RWPE2 (cell line): ENCODE results near the gene RASSF7.

Experiments used
- ATAC-seq: fragments of 200-7000 bp; cut with Tn5 transposase; 3 replicates; pipeline ENCODE4 v1.9.1; 2021; ENCODE audit warnings: low read depth
- DNase-seq: peaks from one replicate; pipeline ENCODE4 v3.0.0-alpha.2; 2020; ENCODE audit warnings: low spot score
- H3K27ac ChIP-seq: fragments of 450-650 bp; 2 replicates; pipeline ENCODE4 v1.5.1; 2017; ENCODE audit warnings: mild to moderate bottlenecking; ENCODE audit not compliant: poor library complexity, severe bottlenecking
- H3K27me3 ChIP-seq: fragments of 250-450 bp; sonication (Bioruptor Pico); 2 replicates; pipeline ENCODE4 v1.5.1; 2021; ENCODE audit warnings: mild to moderate bottlenecking, moderate library complexity; ENCODE audit not compliant: insufficient read depth, poor library complexity, severe bottlenecking
- H3K36me3 ChIP-seq: fragments of 250-450 bp; sonication (Bioruptor Pico); 2 replicates; pipeline ENCODE4 v1.5.1; 2020; ENCODE audit warnings: low read depth, mild to moderate bottlenecking, moderate library complexity
- H3K4me1 ChIP-seq: fragments of 250-450 bp; sonication (Bioruptor Pico); 2 replicates; pipeline ENCODE4 v1.5.1; 2021; ENCODE audit warnings: mild to moderate bottlenecking, moderate library complexity; ENCODE audit not compliant: insufficient read depth, poor library complexity, severe bottlenecking
- H3K4me3 ChIP-seq: fragments of 250-450 bp; sonication (Bioruptor Pico); 2 replicates; pipeline ENCODE4 v1.5.1; 2021; ENCODE audit warnings: mild to moderate bottlenecking, moderate library complexity; ENCODE audit not compliant: severe bottlenecking
- H3K9me3 ChIP-seq: fragments of 250-450 bp; sonication (Bioruptor Pico); 2 replicates; pipeline ENCODE4 v1.5.1; 2021; ENCODE audit warnings: mild to moderate bottlenecking, moderate library complexity; ENCODE audit not compliant: severe bottlenecking
- TF ChIP-seq, protein P1 (sequence below): fragments of 450-650 bp; IDR thresholded peaks from one replicate; pipeline ENCODE4 v1.5.1; 2017; ENCODE audit warnings: mild to moderate bottlenecking, moderate library complexity; ENCODE audit not compliant: poor library complexity, severe bottlenecking

Gene RASSF7

DNA sequence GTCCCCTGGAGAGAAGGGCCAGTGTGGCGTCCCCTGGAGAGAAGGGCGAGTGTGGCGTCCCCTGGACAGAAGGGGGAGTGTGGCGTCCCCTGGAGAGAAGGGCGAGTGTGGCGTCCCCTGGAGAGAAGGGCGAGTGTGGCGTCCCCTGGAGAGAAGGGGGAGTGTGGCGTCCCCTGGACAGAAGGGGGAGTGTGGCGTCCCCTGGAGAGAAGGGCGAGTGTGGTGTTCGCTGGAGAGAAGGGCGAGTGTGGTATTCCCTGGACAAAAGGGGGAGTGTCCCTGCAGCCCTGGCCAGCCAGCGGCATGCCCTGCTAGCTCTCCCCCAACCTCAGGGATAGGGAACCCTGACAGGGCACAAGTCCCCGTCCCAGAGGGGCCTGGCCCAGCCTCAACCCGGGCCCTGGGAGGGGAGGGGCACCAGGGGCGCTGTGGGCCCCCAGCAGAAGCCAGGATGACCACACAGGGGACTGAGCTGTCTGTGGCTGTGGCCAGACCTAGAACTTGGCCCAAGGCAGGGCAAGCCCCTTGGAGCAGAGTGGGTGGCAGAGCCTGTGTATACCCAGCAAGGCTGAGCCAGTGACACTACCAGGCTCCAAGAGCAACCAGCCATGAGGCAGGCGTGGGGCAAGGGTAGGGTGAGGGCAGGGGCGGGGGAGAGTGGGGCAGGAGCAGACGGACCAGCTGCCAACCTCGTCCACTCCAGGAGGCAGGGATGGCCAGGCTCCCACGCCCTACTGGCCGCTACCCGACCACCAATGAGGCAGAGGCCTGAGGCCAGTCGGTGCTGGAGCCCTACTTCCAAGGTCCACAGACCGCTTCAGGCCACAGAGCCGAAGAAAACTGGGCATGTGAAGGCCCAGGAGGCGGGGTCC, 29.6 kb upstream of the RASSF7 start:
- peaks cover 28% of the 10 kb centered on the region for H3K36me3 ChIP-seq
- TF ChIP-seq, protein P1, sequence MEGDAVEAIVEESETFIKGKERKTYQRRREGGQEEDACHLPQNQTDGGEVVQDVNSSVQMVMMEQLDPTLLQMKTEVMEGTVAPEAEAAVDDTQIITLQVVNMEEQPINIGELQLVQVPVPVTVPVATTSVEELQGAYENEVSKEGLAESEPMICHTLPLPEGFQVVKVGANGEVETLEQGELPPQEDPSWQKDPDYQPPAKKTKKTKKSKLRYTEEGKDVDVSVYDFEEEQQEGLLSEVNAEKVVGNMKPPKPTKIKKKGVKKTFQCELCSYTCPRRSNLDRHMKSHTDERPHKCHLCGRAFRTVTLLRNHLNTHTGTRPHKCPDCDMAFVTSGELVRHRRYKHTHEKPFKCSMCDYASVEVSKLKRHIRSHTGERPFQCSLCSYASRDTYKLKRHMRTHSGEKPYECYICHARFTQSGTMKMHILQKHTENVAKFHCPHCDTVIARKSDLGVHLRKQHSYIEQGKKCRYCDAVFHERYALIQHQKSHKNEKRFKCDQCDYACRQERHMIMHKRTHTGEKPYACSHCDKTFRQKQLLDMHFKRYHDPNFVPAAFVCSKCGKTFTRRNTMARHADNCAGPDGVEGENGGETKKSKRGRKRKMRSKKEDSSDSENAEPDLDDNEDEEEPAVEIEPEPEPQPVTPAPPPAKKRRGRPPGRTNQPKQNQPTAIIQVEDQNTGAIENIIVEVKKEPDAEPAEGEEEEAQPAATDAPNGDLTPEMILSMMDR, result no peak
- ATAC-seq (no peak), DNase-seq (peak; percentile 67)
- H3K4me1 ChIP-seq, result no peaks in the 10 kb centered on the region
- H3K27ac ChIP-seq, result no peak overlapping the region
- H3K9me3 ChIP-seq, result no peaks in the 10 kb centered on the region
- H3K27me3 ChIP-seq, result no peaks in the 10 kb centered on the region
- no peak overlapping the region for H3K4me3 ChIP-seq

DNA sequence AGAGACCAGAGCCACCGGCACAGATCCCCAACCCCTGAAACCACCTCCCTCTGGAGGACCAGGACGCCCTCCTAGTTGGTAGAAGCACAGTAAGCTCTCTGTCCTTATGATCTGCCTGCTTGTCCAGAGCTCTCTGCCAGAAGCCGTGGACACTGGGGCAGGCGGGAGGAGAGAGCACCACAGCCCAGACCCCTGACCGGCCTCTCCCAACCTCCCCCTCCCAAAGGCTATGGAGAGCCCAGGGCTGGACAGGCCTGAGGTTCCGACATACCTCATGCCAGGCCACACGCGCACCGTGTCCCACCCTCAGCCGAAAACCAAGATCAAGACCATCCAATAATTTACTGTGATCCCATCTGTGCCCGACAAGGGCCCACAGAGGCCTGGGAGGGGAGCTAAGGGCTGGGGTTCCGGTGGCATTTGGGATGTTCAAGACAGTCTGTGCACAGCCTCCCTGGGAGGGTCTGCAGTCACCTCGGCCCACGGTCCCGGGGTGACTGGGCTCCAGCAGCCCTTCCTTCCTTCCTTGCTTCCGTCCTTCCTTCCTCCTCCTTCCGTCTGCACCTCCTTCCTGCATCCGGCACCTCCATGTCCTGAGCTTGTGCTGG, 28.7 kb upstream of the RASSF7 start:
- Histone ChIP-seq H3K27me3 (no peaks in the 10 kb centered on the region), H3K27ac (no peak overlapping the region), H3K4me1 (no peaks in the 10 kb centered on the region), H3K36me3 (peaks cover 28% of the 10 kb centered on the region), H3K4me3 (no peak overlapping the region), H3K9me3 (no peaks in the 10 kb centered on the region)
- DNase-seq, result no peak
- TF ChIP-seq, protein P1, result no peak
- ATAC-seq, result no peak

DNA sequence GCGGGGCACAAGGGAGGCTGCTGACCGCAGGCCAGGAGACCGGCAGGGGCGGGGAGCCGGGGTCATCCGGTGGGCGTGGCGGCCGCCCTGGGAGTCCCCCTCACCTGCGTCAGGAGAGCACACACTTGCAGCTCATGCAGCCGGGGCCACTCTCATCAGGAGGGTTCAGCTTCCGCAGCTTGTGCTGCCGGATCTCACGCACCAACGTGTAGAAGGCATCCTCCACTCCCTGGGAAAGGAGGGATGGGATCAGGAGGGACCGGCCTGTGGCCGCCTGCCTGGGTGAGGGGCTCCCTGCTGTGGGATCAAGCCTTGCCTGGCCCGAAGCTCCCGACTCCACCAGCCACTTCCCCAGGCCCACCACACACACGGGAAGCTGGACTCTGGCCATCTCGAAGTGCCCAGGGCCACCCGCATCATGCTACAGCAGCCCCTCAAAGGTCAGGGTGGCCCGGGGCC, 28.2 kb upstream of the RASSF7 start:
- Histone ChIP-seq H3K27me3 (no peaks in the 10 kb centered on the region), H3K36me3 (peaks cover 28% of the 10 kb centered on the region), H3K4me3 (no peak overlapping the region), H3K9me3 (no peaks in the 10 kb centered on the region), H3K27ac (no peak overlapping the region), H3K4me1 (no peaks in the 10 kb centered on the region)
- TF ChIP-seq, protein P1, result no peak
- ATAC-seq (no peak), DNase-seq (peak; percentile 72)

DNA sequence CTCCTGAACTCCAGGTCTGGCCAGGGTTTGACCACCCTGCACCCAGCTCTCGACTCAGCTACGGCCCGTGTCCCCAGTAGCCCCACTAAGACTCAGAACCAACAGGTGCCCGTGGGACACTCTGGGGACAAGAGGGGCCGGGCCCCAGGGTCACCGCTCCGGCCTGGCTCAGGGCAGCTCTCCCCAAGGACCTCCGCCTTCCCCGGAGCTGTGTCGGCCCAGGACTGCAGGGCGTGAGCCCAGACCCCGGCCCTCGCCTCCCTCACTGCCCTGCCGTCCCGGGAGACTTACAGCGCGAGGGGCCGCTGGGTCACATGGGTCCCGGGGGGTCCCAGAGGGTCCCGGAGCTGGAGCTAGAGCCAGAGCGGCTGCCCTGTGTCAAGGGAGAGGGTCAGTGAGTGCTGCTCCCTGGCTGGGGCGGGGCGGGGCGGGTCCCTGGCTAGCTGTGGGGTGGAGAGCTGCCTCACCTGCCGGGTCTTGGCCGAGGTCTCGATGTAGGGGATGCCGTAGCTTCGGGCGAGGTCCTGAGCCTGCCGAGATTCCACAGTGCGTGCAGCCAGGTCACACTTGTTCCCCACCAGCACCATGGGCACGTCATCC, 27.7 kb upstream of the RASSF7 start:
- peaks cover 28% of the 10 kb centered on the region for H3K36me3 ChIP-seq
- no peak overlapping the region for H3K4me3 ChIP-seq
- H3K27ac ChIP-seq, result no peak overlapping the region
- TF ChIP-seq, protein P1, result no peak
- ATAC-seq (no peak), DNase-seq (no peak)
- no peaks in the 10 kb centered on the region for H3K4me1 ChIP-seq
- H3K9me3 ChIP-seq, result no peaks in the 10 kb centered on the region
- no peaks in the 10 kb centered on the region for H3K27me3 ChIP-seq
